ENCODE data around the gene PDK2.

The PDK2 gene

GRCh38 chr17:50118076-50118827 is 23.1 kb downstream of the PDK2 start:
- no peak for TF ChIP-seq CTCF (conservative IDR thresholded peaks at IDR 0.05; ENCODE audit: control insufficient read depth, insufficient read depth, low read depth, low read length)
- no peak overlapping the region for H3K4me3 ChIP-seq (ENCODE audit: control insufficient read depth, low read depth, low read length)

GRCh38 chr17:50118828-50119218 is 23.7 kb downstream of the PDK2 start:
- TF ChIP-seq CTCF (conservative IDR thresholded peaks at IDR 0.05; ENCODE audit: control insufficient read depth, insufficient read depth, low read depth, low read length), result no peak
- no peak overlapping the region for H3K4me3 ChIP-seq (ENCODE audit: control insufficient read depth, low read depth, low read length)
- DNase-seq (ENCODE audit: low read depth), result no peak

More at GRCh38 chr17:50118076-50118827, 23.1 kb downstream of the PDK2 start:
- DNase-seq (ENCODE audit: low read depth), result no peak

- DNase-seq (ENCODE audit: low read depth), result no peak
Measured at GRCh38 chr17:50120475-50121253, 25.5 kb downstream of the PDK2 start.

GRCh38 chr17:50122945-50123344 is 27.8 kb downstream of the PDK2 start:
- DNase-seq (ENCODE audit: low read depth), result no peak
- no peak overlapping the region for H3K4me3 ChIP-seq (ENCODE audit: control insufficient read depth, low read depth, low read length)
- no peak for TF ChIP-seq CTCF (conservative IDR thresholded peaks at IDR 0.05; ENCODE audit: control insufficient read depth, insufficient read depth, low read depth, low read length)

More at GRCh38 chr17:50120475-50121253, 25.5 kb downstream of the PDK2 start:
- H3K4me3 ChIP-seq (ENCODE audit: control insufficient read depth, low read depth, low read length), result no peak overlapping the region
- TF ChIP-seq CTCF (conservative IDR thresholded peaks at IDR 0.05; ENCODE audit: control insufficient read depth, insufficient read depth, low read depth, low read length), result no peak

GRCh38 chr17:50123649-50124349 is 28.6 kb downstream of the PDK2 start:
- no peak for DNase-seq (ENCODE audit: low read depth)
- no peak for TF ChIP-seq CTCF (conservative IDR thresholded peaks at IDR 0.05; ENCODE audit: control insufficient read depth, insufficient read depth, low read depth, low read length)
- H3K4me3 ChIP-seq (ENCODE audit: control insufficient read depth, low read depth, low read length), result no peak overlapping the region

- TF ChIP-seq CTCF (conservative IDR thresholded peaks at IDR 0.05; ENCODE audit: control insufficient read depth, insufficient read depth, low read depth, low read length), result no peak
- no peak for DNase-seq (ENCODE audit: low read depth)
- no peak overlapping the region for H3K4me3 ChIP-seq (ENCODE audit: control insufficient read depth, low read depth, low read length)
Measured at GRCh38 chr17:50125420-50125997, 30.4 kb downstream of the PDK2 start.

Data from fibroblast of mammary gland (primary cell).